GM18867 (cell line): ENCODE data around the gene DRC7.

ENCODE experiments used
- ATAC-seq: cut with Tn5 transposase; IDR thresholded peaks from one replicate; pipeline ENCODE4 v1.9.1; 2021; ENCODE audit warnings: mild to moderate bottlenecking, moderate library complexity; ENCODE audit not compliant: unreplicated experiment

The DRC7 gene

GRCh38 chr16:57675741-57676551, 18.7 kb upstream of the DRC7 start:
- no peak for ATAC-seq

GRCh38 chr16:57676553-57677085, 18.0 kb upstream of the DRC7 start:
- ATAC-seq: no peak

GRCh38 chr16:57677622-57678369, 16.8 kb upstream of the DRC7 start:
- no peak for ATAC-seq

- ATAC-seq: no peak
Observed at GRCh38 chr16:57679016-57679415, 15.6 kb upstream of the DRC7 start.

- no peak for ATAC-seq
Observed at GRCh38 chr16:57679767-57680482, 14.7 kb upstream of the DRC7 start.

GRCh38 chr16:57680842-57681375, 13.7 kb upstream of the DRC7 start:
- no peak for ATAC-seq

GRCh38 chr16:57681950-57682728, 12.5 kb upstream of the DRC7 start:
- ATAC-seq: no peak

- no peak for ATAC-seq
Observed at GRCh38 chr16:57682809-57683635, 11.6 kb upstream of the DRC7 start.

GRCh38 chr16:57683636-57684545, 10.7 kb upstream of the DRC7 start:
- no peak for ATAC-seq

- ATAC-seq: no peak
Observed at GRCh38 chr16:57684626-57685358, 9.8 kb upstream of the DRC7 start.

GRCh38 chr16:57685633-57686032, 9.0 kb upstream of the DRC7 start:
- ATAC-seq: no peak

GRCh38 chr16:57686577-57686976, 8.0 kb upstream of the DRC7 start:
- no peak for ATAC-seq

- ATAC-seq: no peak
Observed at GRCh38 chr16:57687363-57687929, 7.2 kb upstream of the DRC7 start.

- no peak for ATAC-seq
Observed at GRCh38 chr16:57688487-57688986, 6.1 kb upstream of the DRC7 start.

- no peak for ATAC-seq
Observed at GRCh38 chr16:57688987-57689761, 5.4 kb upstream of the DRC7 start.

- no peak for ATAC-seq
Observed at GRCh38 chr16:57689762-57690558, 4.6 kb upstream of the DRC7 start.
